ENCODE measurements around the gene NUSAP1. TPM values are rescaled to one million over a fixed set of nuclear protein-coding genes. Genes with fewer than 3 reads are reported as not detected.

Gene NUSAP1
- total RNA-seq, 3 donors from 2014 or later (not counting 1 experiment from before 2014, with no cell fraction given), result 5.6 to 9.4 (median 7.6) TPM

DNA sequence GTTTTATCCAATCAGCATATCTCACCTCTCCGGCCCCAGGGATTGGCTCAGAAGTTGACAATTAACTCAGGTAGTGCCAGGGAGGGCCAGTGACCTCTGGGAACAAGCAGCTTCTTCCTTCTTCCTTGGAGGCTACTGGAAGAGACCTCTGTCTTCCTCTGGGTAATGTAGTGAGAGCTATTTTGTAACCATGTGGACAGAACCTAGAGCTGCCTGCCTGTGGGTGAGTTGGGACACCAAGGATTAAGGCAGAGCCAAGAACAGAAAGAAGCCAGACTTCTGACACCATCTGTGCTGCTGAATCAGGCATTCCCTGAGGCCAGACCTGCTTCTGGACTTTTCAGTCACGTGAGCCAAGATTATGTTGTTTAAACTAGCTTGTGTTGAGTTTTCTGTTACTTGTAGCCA is 75.6 kb downstream of the NUSAP1 start:
- no peaks in the 10 kb centered on the region for H3K36me3 ChIP-seq (ENCODE audit: control insufficient read depth, insufficient read depth, low read length)
- no peak overlapping the region for H3K4me3 Mint-ChIP-seq
- H3K27me3 Mint-ChIP-seq (ENCODE audit: low read depth in 2 of 2), result peaks cover 0 to 2% of the 10 kb centered on the region in 2 donors
- H3K9me3 Mint-ChIP-seq, result no peaks in the 10 kb centered on the region
- TF ChIP-seq, protein P1, sequence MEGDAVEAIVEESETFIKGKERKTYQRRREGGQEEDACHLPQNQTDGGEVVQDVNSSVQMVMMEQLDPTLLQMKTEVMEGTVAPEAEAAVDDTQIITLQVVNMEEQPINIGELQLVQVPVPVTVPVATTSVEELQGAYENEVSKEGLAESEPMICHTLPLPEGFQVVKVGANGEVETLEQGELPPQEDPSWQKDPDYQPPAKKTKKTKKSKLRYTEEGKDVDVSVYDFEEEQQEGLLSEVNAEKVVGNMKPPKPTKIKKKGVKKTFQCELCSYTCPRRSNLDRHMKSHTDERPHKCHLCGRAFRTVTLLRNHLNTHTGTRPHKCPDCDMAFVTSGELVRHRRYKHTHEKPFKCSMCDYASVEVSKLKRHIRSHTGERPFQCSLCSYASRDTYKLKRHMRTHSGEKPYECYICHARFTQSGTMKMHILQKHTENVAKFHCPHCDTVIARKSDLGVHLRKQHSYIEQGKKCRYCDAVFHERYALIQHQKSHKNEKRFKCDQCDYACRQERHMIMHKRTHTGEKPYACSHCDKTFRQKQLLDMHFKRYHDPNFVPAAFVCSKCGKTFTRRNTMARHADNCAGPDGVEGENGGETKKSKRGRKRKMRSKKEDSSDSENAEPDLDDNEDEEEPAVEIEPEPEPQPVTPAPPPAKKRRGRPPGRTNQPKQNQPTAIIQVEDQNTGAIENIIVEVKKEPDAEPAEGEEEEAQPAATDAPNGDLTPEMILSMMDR (IDR thresholded peaks at IDR 0.05), result no peak
- no peaks in the 10 kb centered on the region for H3K36me3 Mint-ChIP-seq
- 93% methylated on average over 2 of the region's 2 CpGs for WGBS (ENCODE audit: insufficient coverage)
- no peaks in the 10 kb centered on the region for H3K9me3 ChIP-seq (ENCODE audit: control insufficient read depth, insufficient read depth, low read length)
- intact Hi-C loops (cut with micrococcal nuclease), result no loop called here
- H3K27me3 ChIP-seq (ENCODE audit: control insufficient read depth, insufficient read depth, low read length), result no peaks in the 10 kb centered on the region
- peaks cover 1% of the 10 kb centered on the region for H3K4me1 ChIP-seq (ENCODE audit: control insufficient read depth, insufficient read depth, low read length)
- H3K27ac ChIP-seq (ENCODE audit: low read length), result no peak overlapping the region
- ATAC-seq (no peak), DNase-seq (no peak)
- no peak overlapping the region for H3K4me3 ChIP-seq (ENCODE audit: low read length)
- peaks cover 0 to 5% of the 10 kb centered on the region in 2 donors for H3K4me1 Mint-ChIP-seq
- H3K27ac Mint-ChIP-seq, result no peak overlapping the region

DNA sequence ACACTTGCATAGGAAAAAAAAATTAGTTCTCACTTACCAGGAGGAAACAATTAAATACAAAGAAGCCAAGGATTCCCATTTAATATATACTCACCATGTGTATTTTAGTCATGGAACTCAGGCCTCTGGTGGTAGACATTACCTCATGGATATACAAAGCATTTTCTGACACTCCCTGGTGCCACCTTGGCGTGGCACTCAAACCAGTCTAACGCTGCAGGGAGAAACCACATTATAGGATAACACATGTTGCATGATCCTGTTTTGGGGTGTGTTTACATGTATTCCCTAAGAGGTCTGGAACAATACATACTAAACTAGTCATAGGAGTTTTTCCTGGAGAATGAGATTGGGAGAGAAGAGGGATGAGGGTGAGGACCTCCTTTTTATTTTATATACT is 78.3 kb downstream of the NUSAP1 start:
- H3K27ac Mint-ChIP-seq, result no peak overlapping the region
- Histone ChIP-seq H3K4me3 (ENCODE audit: low read length) (no peak overlapping the region), H3K4me1 (ENCODE audit: control insufficient read depth, insufficient read depth, low read length) (peaks cover 6% of the 10 kb centered on the region), H3K27ac (ENCODE audit: low read length) (no peak overlapping the region), H3K9me3 (ENCODE audit: control insufficient read depth, insufficient read depth, low read length) (no peaks in the 10 kb centered on the region), H3K27me3 (ENCODE audit: control insufficient read depth, insufficient read depth, low read length) (no peaks in the 10 kb centered on the region), H3K36me3 (ENCODE audit: control insufficient read depth, insufficient read depth, low read length) (no peaks in the 10 kb centered on the region)
- H3K4me1 Mint-ChIP-seq, result peaks cover 0 to 4% of the 10 kb centered on the region in 2 donors
- H3K9me3 Mint-ChIP-seq, result no peaks in the 10 kb centered on the region
- no peak overlapping the region for H3K4me3 Mint-ChIP-seq
- H3K36me3 Mint-ChIP-seq, result no peaks in the 10 kb centered on the region
- intact Hi-C loops (cut with micrococcal nuclease), result no loop called here
- TF ChIP-seq, protein P1 (IDR thresholded peaks at IDR 0.05), result no peak
- DNase-seq, result no peak
- peaks cover 0 to 2% of the 10 kb centered on the region in 2 donors for H3K27me3 Mint-ChIP-seq (ENCODE audit: low read depth in 2 of 2)
- ATAC-seq, result no peak
- WGBS (ENCODE audit: insufficient coverage), result 100% methylated on average over 1 of the region's 2 CpGs

DNA sequence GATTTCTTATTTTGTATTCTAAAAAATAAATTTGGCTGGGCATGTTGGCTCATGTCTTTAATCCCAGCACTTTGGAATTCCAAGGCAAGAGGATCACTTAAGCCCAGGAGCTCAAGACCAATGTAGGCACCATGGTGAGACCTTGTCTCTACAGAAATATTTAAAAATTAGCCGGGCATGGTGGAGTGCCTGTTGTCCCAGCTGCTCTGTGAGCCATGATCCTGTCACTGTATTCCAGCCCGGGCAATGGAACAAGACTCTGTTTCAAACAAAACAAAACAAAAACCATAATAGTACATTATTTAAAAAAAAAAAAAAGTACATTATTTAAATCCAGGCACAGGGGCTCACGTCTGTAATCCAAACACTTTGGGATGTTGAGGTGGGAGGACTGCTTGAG is 78.8 kb downstream of the NUSAP1 start:
- Mint-ChIP-seq H3K9me3 (no peaks in the 10 kb centered on the region), H3K4me1 (peaks cover 4 to 8% of the 10 kb centered on the region in 2 donors), H3K27me3 (ENCODE audit: low read depth in 2 of 2) (peaks cover 0 to 2% of the 10 kb centered on the region in 2 donors), H3K4me3 (no peak overlapping the region), H3K27ac (no peak overlapping the region), H3K36me3 (no peaks in the 10 kb centered on the region)
- Histone ChIP-seq H3K4me1 (ENCODE audit: control insufficient read depth, insufficient read depth, low read length) (peaks cover 10% of the 10 kb centered on the region), H3K9me3 (ENCODE audit: control insufficient read depth, insufficient read depth, low read length) (no peaks in the 10 kb centered on the region), H3K27ac (ENCODE audit: low read length) (no peak overlapping the region), H3K36me3 (ENCODE audit: control insufficient read depth, insufficient read depth, low read length) (no peaks in the 10 kb centered on the region), H3K4me3 (ENCODE audit: low read length) (no peak overlapping the region), H3K27me3 (ENCODE audit: control insufficient read depth, insufficient read depth, low read length) (no peaks in the 10 kb centered on the region)
- ATAC-seq (no peak), DNase-seq (no peak)
- WGBS (ENCODE audit: insufficient coverage), result 85% methylated on average over 2 of the region's 3 CpGs
- intact Hi-C loops (cut with micrococcal nuclease), result no loop called here
- TF ChIP-seq, protein P1 (IDR thresholded peaks at IDR 0.05), result no peak

DNA sequence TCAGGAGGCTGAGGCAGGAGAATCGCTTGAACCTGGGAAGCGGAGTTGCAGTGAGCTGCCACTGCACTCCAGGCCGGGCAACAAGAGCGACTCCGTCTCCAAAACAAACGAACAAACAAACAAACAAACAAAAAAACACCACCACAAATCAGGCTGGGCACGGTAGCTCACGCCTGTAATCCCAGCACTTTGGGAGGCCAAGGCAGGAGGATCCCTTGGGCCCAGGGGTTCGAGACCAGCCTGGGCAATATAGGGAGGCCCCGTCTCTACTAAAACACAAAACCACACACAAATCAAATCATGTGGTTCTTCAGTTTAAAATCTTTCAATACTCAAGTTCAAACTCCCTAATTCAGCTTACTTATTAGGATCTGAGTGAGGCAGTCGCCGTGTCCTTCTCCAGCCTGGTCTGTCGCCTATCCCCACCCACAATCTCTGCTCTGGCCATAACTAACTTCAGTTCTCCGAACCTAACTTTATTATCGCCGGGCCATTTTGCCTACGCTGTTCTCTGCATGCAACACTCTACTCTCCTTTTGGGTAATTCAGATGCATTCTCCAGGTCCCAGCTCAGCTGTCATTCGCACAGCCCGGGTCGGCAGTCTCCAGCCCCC is 83.6 kb downstream of the NUSAP1 start:
- Mint-ChIP-seq H3K27ac (peak overlapping the region; percentile 86 to 89), H3K36me3 (no peaks in the 10 kb centered on the region), H3K27me3 (ENCODE audit: low read depth in 2 of 2) (no peaks in the 10 kb centered on the region), H3K4me1 (peaks cover 33 to 42% of the 10 kb centered on the region in 2 donors), H3K4me3 (peak overlapping the region; percentile 96), H3K9me3 (no peaks in the 10 kb centered on the region)
- intact Hi-C loops (cut with micrococcal nuclease), result no loop called here
- WGBS (ENCODE audit: insufficient coverage), result 29% methylated on average over 19 of the region's 20 CpGs
- TF ChIP-seq, protein P1 (IDR thresholded peaks at IDR 0.05), result no peak
- ATAC-seq, result no peak
- Histone ChIP-seq H3K36me3 (ENCODE audit: control insufficient read depth, insufficient read depth, low read length) (no peaks in the 10 kb centered on the region), H3K27me3 (ENCODE audit: control insufficient read depth, insufficient read depth, low read length) (no peaks in the 10 kb centered on the region), H3K4me3 (ENCODE audit: low read length) (peak overlapping the region; percentile 62), H3K27ac (ENCODE audit: low read length) (peak overlapping the region; percentile 54), H3K4me1 (ENCODE audit: control insufficient read depth, insufficient read depth, low read length) (peaks cover 23% of the 10 kb centered on the region), H3K9me3 (ENCODE audit: control insufficient read depth, insufficient read depth, low read length) (no peaks in the 10 kb centered on the region)
- no peak for DNase-seq
